GM19238 (cell line): Measurements from ENCODE around the gene BTG4.
A peak's percentile ranks its signal among the peaks of the same experiment; 100 is the strongest.

ENCODE experiments used
- DNase-seq: peaks from one replicate; pipeline ENCODE4 v3.0.0; 2011; ENCODE audit warnings: low spot score; ENCODE audit not compliant: insufficient read length

The BTG4 gene

DNA sequence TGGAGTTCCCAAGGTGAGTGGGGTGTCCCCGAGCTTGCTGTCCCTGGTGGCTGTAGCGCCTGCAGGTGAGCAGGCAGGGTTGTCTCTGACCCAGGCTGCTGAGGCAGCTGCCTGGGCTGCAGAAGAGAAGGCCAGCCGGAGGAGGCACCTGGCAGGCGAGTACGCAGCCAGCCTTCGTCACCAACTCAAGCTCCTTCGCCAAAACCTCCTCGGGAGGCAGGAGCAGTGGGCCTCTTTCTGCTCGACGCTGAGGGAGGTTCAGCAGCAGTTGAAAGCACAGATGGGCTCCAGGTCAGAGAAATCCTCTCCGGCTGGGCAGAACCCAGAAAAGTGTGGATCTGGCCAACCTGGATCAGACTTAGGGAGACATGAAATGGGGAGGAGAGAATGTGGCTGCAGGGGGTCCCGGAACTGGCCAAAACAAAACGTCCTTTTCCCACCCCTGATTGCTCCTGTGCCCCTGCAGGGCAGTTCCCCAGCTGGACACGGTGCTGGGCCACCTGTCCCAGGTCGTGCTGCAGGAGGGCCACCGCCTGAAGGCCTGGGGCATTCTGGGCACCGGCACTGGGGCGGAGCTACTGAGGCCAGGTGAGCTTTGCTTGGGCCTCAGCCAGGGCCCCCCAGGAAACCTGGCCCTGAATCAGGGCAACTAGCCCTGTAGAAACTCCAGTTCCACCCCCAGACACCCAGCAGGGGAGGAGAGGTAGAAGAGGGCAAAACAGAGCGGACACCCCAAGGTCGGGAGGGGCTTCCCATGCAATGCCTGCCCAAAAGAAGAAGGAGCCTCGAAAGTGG is 56.7 kb downstream of the BTG4 start:
- DNase-seq: no peak

DNA sequence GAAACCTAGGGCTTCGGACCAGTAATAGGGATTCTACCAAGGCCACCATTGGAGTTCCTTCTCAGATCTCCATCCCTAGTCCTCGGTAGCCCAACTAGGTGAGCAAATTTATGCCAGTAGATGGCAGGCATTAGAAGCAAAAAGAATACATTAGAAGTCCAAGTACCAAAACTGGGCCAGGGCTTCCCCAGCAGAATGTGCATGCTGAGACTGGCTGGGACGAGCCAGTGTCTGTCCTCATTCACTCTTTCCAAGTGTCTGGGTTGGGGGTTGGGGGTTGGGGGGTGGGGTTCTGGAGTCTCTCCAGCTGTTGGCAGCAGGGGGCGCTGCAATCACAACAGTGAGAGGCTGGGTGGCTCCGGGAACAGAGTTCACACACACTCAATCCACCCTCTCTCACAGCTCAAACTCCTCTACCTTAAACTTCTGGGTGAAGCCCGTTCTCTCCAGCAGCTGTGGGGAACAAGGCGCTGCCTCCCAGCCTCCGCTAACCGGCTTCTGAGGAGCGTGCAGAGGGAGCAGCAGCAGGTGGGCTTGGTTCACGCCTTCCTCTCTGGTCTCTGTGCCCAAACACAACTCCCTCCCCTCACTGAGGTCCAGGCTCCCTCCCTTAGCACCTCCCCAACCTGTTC is 57.5 kb downstream of the BTG4 start:
- no peak for DNase-seq

DNA sequence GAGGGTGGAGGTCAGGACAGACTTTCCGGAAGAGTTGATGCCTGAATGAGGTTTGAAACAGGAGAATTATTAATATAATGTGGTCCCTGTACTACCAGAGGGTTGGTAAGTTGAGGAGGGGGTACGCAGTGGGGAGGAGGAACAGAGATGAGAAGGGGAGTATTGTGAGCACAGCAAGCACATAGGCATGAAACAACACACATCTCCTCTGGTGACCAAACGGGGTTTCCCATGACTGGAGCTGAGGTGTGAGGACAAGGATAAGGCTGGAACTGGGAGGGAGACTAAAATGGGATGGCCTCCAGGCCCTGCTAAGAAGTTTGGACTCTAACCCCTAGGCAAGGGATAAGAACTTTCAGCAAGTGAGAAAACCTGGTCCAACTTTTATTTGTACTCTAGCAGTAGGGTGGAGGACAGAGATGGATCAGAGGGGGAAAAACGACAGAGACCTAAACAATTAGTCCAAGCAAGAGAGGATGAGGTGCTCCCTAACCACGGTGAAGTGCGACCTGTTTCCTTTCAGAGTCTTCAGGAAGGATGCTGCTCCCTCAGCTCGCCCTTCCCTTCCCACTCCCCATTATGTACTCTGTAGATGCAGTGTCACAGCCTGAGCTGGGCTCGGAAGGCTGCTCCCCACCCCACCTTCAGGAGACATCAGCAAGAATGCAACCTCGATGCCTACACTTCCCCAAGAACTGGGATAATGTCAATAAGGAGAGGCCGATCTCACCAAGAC is 59.2 kb downstream of the BTG4 start:
- DNase-seq: no peak

GRCh38 chr11:111452146-111452545 is 60.0 kb downstream of the BTG4 start:
- DNase-seq: no peak

DNA sequence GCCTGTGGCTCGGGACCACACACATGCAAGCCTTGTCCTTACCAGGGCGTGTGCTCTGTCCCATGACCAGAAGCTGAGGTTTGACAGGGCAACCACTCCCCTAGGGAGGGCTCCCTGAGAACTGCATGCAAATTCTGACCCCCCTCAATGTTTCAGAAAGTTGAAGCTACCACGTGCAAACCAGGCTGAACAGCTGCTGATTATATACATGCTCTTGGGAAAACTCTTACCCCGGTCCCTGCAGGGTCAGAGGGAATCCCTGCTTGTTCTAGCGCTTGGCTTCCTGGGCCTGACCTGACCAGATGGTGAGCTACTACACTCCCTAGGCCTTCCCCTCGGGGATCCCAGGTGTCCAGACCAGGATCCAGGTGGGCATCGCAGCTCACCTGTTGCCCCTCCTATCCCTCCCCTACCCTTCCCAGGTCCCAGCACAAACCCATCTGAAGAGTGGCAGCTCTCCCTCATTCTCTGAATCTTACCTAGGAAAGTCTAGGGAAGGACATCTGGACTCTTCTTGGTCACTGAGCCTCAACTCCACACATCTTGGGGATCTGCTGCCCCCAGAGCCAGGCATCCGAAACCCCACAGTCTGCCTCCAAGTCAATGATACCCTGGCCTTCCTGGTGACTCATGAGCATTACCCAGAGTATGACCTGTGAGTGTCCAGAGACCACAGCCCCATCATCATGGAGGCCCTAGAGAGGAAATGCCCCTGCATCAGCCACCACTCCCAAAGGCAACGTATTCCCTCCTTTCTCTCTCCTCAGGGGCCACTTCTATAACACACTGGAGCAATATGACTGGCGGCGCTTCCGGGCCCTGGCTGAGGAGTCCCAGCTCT is 61.5 kb downstream of the BTG4 start:
- peak; percentile 63 for DNase-seq

DNA sequence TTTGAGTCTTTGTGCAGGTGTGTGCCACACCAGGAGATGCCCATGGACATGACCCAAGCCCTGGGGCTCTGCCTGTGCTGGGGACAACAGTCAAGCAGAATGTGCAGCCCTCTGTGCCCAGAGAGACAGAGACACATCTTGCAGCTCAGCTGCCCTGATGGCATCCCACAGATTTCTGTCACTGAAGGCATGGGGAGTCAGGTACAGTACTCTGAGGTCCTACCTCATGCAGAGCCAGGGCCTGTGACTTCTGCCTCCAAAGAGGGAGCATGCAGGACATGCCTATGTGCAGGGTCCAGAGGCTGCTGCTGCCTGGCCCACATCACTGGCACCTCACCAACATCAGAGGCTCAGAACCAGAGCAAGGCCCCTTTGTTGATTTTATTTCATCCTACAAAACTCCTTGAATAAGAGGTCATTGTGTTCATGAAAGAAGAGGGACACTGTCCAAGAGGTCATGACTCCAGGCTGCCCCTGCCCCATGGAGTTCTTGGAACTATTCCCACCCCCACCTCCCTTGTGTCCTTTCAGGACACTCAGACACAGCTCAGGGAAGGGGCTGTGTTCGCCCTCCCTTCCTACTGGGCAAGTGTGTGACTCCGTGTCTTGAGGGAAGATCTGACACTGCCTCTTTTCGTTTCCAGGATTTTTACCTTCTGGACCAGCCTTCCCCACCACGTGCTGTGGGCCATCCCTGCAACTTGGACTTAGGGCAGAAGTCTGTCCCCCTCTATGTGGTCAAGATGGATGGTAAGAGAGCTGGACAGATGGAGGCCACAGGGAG is 62.3 kb downstream of the BTG4 start:
- no peak for DNase-seq

DNA sequence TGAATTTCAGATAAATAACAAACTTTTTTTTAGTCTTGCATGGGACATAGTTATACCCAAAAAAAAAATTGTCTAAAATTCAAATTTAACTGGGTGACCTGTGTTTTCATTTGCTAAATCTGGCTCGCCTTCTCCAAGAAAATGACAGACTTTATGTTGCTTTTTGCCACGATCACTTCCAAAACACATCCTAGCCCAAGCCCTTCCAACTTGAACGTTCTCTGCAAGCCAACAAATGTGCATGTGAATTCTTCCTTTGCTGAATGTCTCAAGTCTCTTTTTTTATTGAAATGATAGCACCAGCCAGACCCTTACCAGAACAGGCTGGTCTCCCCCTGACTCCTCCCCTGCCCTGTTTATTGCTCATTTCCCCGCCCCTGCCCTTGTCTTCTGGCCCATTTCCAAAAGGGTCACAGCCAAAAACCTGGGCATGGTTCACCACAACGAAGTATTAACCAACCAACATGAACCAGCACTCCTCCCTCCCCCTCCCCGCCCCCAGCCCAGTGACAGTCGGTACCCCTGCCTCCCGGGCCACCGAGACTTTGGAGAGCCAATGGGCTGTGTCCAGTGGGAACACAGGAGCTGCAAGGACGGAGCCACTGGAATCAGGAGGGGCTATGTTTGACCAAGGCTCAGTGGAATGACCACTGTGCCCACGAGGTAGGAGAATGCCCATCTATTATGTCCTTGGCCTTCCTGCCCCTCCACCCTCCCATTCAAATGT is 63.2 kb downstream of the BTG4 start:
- no peak for DNase-seq

DNA sequence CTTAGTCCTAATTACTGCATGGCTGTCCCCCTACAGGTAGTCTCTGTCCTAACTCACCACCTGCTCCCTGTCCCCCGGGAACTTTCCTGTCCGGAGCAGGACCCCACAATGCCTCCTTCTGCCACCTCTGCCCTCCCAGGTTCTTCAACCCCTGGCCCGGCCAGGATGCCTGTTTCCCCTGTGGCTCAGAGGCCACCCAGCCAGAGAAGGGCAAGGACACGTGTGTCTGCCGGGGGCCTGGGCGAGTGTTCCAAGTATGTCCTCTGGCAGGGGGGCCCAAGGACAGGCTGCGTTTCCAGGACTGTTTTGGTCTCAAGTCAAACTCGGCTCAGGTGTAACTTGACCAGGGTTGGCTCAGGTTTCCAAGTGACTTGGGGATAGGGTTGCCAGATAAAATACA is 63.8 kb downstream of the BTG4 start:
- DNase-seq: no peak

GRCh38 chr11:111447931-111448330 is 64.3 kb downstream of the BTG4 start:
- no peak for DNase-seq

- no peak for DNase-seq
Observed at GRCh38 chr11:111447112-111447471, 65.1 kb downstream of the BTG4 start.

GRCh38 chr11:111446404-111447111 is 65.6 kb downstream of the BTG4 start:
- peak; percentile 87 for DNase-seq

DNA sequence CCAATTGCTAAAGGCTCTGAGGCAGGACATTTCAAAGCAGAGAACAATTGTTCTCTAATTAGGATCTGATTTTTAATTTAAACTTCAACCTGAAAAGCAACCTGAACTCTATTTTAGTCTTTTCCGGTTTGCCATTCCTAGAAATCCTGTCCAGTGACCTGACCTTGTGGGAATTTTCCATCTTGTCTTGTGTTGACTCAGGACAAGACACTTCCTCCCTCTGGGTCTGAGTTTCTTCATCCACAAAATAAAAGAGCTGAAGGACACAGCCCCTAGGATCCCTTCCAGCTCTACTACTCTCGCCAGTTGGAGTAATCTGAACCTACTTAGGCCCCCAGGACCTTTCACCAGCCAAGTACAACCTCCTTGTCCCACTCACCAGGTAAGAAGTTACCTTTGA is 66.6 kb downstream of the BTG4 start:
- no peak for DNase-seq
